PFSK-1 (cell line): Measurements from ENCODE around the gene APH1B.

Experiments
- POLR2AphosphoS5 ChIP-seq: IDR thresholded peaks from 2 replicates; pipeline ENCODE4 v1.6.1; 2012; ENCODE audit warnings: low read depth, mild to moderate bottlenecking, control low read depth, low read length, moderate library complexity
- TAF1 ChIP-seq: IDR thresholded peaks from 2 replicates; pipeline ENCODE4 v1.6.1; 2012; ENCODE audit warnings: low read length, control low read depth, borderline replicate concordance; ENCODE audit not compliant: insufficient read depth

DNA sequence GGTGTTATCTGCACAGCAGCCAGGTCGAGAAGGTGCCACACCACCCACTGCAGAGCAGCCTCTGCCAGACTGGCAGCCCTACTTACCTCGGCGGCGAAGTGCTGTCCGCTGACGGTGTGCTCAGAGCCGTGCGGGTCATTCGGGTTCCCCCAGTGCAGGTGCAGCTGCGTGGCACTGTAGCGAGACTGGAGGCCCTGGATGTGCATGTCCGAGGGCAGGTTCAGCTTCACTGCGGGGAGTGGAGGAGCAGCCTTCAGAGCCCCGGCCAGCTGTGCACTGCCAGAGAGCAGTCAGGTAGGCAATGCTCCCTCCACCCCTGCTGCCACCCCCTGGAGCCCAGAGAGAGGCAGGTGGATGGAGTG is 68.0 kb downstream of the APH1B start:
- TF ChIP-seq POLR2AphosphoS5: no peak
- no peak for TF ChIP-seq TAF1
